HepG2 (cell line): ENCODE data around the gene PAQR6. TPM values are rescaled to one million over a fixed set of nuclear protein-coding genes. Genes with fewer than 3 reads are reported as not detected.
A peak's percentile ranks its signal among the peaks of the same experiment; 100 is the strongest.

Source experiments
- BCL6 ChIP-seq: IDR thresholded peaks from 2 replicates; pipeline ENCODE4 v1.6.1; 2016; ENCODE audit warnings: missing genetic modification reagents, missing compliant biosample characterization
- CCDC6 ChIP-seq: sonication (generic); formaldehyde crosslinking; IDR thresholded peaks from 2 replicates; pipeline ENCODE4 v1.8.1; 2022; ENCODE audit warnings: mild to moderate bottlenecking, missing genetic modification reagents, moderate library complexity
- DNMT1 ChIP-seq: sonication (generic); formaldehyde crosslinking; IDR thresholded peaks from 2 replicates; pipeline ENCODE4 v1.5.1; 2020; ENCODE audit warnings: mild to moderate bottlenecking, missing genetic modification reagents
- HIVEP1 ChIP-seq: sonication (generic); formaldehyde crosslinking; IDR thresholded peaks from 2 replicates; pipeline ENCODE4 v1.4.0; 2020; ENCODE audit warnings: mild to moderate bottlenecking, missing genetic modification reagents
- IRF2 ChIP-seq: IDR thresholded peaks from 2 replicates; pipeline ENCODE4 v1.6.1; 2018; ENCODE audit warnings: missing genetic modification reagents, missing compliant biosample characterization
- PCBP2 ChIP-seq: fragments of 200-400 bp; formaldehyde crosslinking; optimal IDR thresholded peaks from 2 replicates; pipeline ENCODE3; 2018; ENCODE audit warnings: low read length, low read depth; ENCODE audit not compliant: poor library complexity, severe bottlenecking
- RBM39 ChIP-seq: fragments of 200-400 bp; formaldehyde crosslinking; IDR thresholded peaks from one replicate; pipeline ENCODE4 v1.6.1; 2018; ENCODE audit warnings: antibody characterized with exemption, mild to moderate bottlenecking, low read depth, low read length; ENCODE audit not compliant: poor library complexity, severe bottlenecking
- RERE ChIP-seq: IDR thresholded peaks from 2 replicates; pipeline ENCODE4 v1.6.1; 2016; ENCODE audit warnings: low read depth, missing genetic modification reagents, missing compliant biosample characterization
- SIN3A ChIP-seq: IDR thresholded peaks from 2 replicates; pipeline ENCODE4 v1.6.1; 2011; ENCODE audit warnings: low read depth, mild to moderate bottlenecking, control low read depth, low read length, borderline replicate concordance
- THAP8 ChIP-seq: sonication (generic); formaldehyde crosslinking; IDR thresholded peaks from 2 replicates; pipeline ENCODE4 v1.5.1; 2020; ENCODE audit warnings: missing genetic modification reagents, mild to moderate bottlenecking, borderline replicate concordance
- XRCC5 ChIP-seq: fragments of 200-400 bp; formaldehyde crosslinking; optimal IDR thresholded peaks from 2 replicates; pipeline ENCODE3; 2017; ENCODE audit warnings: mild to moderate bottlenecking, low read length
- ZBTB20 ChIP-seq: sonication (generic); formaldehyde crosslinking; IDR thresholded peaks from 2 replicates; pipeline ENCODE4 v1.8.1; 2023; ENCODE audit warnings: missing genetic modification reagents, low read depth, mild to moderate bottlenecking, borderline replicate concordance
- ZFP41 ChIP-seq: sonication (generic); formaldehyde crosslinking; IDR thresholded peaks from 2 replicates; pipeline ENCODE4 v1.4.0; 2020; ENCODE audit warnings: mild to moderate bottlenecking, missing genetic modification reagents, borderline replicate concordance
- ZNF326 ChIP-seq: sonication (generic); formaldehyde crosslinking; IDR thresholded peaks from 2 replicates; pipeline ENCODE4 v1.4.0; 2020; ENCODE audit warnings: missing genetic modification reagents, borderline replicate concordance
- ZNF34 ChIP-seq: sonication (generic); formaldehyde crosslinking; IDR thresholded peaks from 2 replicates; pipeline ENCODE4 v1.4.0; 2020; ENCODE audit warnings: mild to moderate bottlenecking, missing genetic modification reagents, borderline replicate concordance
- ZNF383 ChIP-seq: sonication (generic); formaldehyde crosslinking; IDR thresholded peaks from 2 replicates; pipeline ENCODE4 v1.4.0; 2020; ENCODE audit warnings: missing genetic modification reagents, mild to moderate bottlenecking, borderline replicate concordance
- ZNF710 ChIP-seq: sonication (generic); formaldehyde crosslinking; IDR thresholded peaks from 2 replicates; pipeline ENCODE4 v1.5.0; 2020; ENCODE audit warnings: mild to moderate bottlenecking, missing genetic modification reagents, borderline replicate concordance
- ZNF740 ChIP-seq: sonication (generic); formaldehyde crosslinking; IDR thresholded peaks from 2 replicates; pipeline ENCODE4 v1.4.0; 2020; ENCODE audit warnings: missing genetic modification reagents
- ZNF746 ChIP-seq: sonication (generic); formaldehyde crosslinking; IDR thresholded peaks from 2 replicates; pipeline ENCODE4 v1.8.0; 2022; ENCODE audit warnings: mild to moderate bottlenecking, missing genetic modification reagents
- ZNF878 ChIP-seq: sonication (generic); formaldehyde crosslinking; IDR thresholded peaks from 2 replicates; pipeline ENCODE4 v1.8.1; 2023; ENCODE audit warnings: mild to moderate bottlenecking, missing genetic modification reagents, moderate library complexity
- polyA plus RNA-seq, 8 experiments: library from polyadenylated mRNA; depleted of rRNA in 3 of 8; stranded (reverse) in 7 of 8; unstranded in 1 of 8; fragments of >200 nt; fragmentation: Illumina TruSeq in 4 of 8; extraction: Trizol in 4 of 8; gene quantifications; 2 replicates each; pipeline versions ENCODE4 v1.2.1 to v1.2.3, GENCODE V29; 2011 to 2016; ENCODE audit warnings: low read depth in 4 of 8, missing spikeins in 1 of 8, mixed read lengths in 1 of 8; ENCODE audit not compliant: insufficient read depth in 1 of 8
- total RNA-seq, 5 experiments: library from RNA; depleted of rRNA; stranded (reverse); fragments of >200 nt; fragmentation: Illumina TruSeq; extraction: Trizol; gene quantifications; 2 replicates each; pipeline ENCODE4 v1.2.3, GENCODE V29; 2016; ENCODE audit warnings: low read depth in 1 of 5

The PAQR6 gene
- total and polyA plus RNA-seq, 2 of the 13 experiments (the other 11 are each of a cell fraction or from before 2014, with no cell fraction given), result 0.82 to 1.4 TPM

GRCh38 chr1:156291226-156292061 is 43.6 kb upstream of the PAQR6 start (continued):
- TF ChIP-seq XRCC5, result peak; percentile 75
- no peak for TF ChIP-seq RBM39
- TF ChIP-seq ZFP41 (CRISPR knock-in tag), result no peak
- TF ChIP-seq ZNF740 (CRISPR knock-in tag), result 0 out of 2 replicates have a peak, but pooled peaks have one; percentile 65
- TF ChIP-seq ZNF710 (CRISPR knock-in tag), result 0 out of 2 replicates have a peak, but pooled peaks have one; percentile 49
- no peak for TF ChIP-seq PCBP2
- no peak for TF ChIP-seq THAP8 (CRISPR knock-in tag)
- no peak for TF ChIP-seq ZNF878 (CRISPR knock-in tag)
- TF ChIP-seq ZBTB20 (CRISPR knock-in tag), result peak; percentile 62
- 0 out of 2 replicates have a peak, but pooled peaks have one; percentile 59 for TF ChIP-seq ZNF746 (CRISPR knock-in tag)
- no peak for TF ChIP-seq DNMT1
- TF ChIP-seq IRF2 (CRISPR knock-in tag), result peak; percentile 60; the same call in 1 of the 2 replicates
- 0 out of 2 replicates have a peak, but pooled peaks have one; percentile 1 for TF ChIP-seq SIN3A
- peak; percentile 68; the same call in 1 of the 2 replicates for TF ChIP-seq BCL6 (CRISPR knock-in tag)
- no peak for TF ChIP-seq ZNF326 (CRISPR knock-in tag)
- TF ChIP-seq ZNF383 (CRISPR knock-in tag), result no peak
- 0 out of 2 replicates have a peak, but pooled peaks have one; percentile 60 for TF ChIP-seq RERE (CRISPR knock-in tag)
- peak; percentile 67; the same call in 1 of the 2 replicates for TF ChIP-seq HIVEP1 (CRISPR knock-in tag)
- no peak for TF ChIP-seq CCDC6
- no peak; the same call in 1 of the 2 replicates for TF ChIP-seq ZNF34
